Frontal cortex (tissue), 4 donors: ENCODE results near the gene CNOT10. TPM values are rescaled to one million over a fixed set of nuclear protein-coding genes. Genes with fewer than 3 reads are reported as not detected.

Experiments
- DNase-seq, 2 donors: peaks; one replicate each; pipeline ENCODE4 v3.0.0; 2012; ENCODE audit warnings: low spot score in 2 of 2
- FAIRE-seq: peaks from 2 replicates; lab custom pipeline; 2012; peaks lifted over from hg19 to GRCh38; lab: Jason Lieb, UNC
- total RNA-seq: library from RNA; depleted of rRNA; stranded (reverse); fragments of >200 nt; gene quantifications from one replicate; pipeline ENCODE4 v1.2.3, GENCODE V29; 2014
- donor health status: control.
- donor health status: control.
- donor health status: control.

CNOT10 gene
- total RNA-seq, 1 donor from 2014 or later = 47.7 TPM

GRCh38 chr3:32684029-32684799 is 774 bp upstream of the CNOT10 start:
- FAIRE-seq = no peak
- no peak for DNase-seq

- FAIRE-seq (no peak), DNase-seq (no peak)
These were observed 676 bp downstream of the CNOT10 start for GRCh38 chr3:32685543-32686185.

GRCh38 chr3:32686713-32687112 is 1.7 kb downstream of the CNOT10 start:
- DNase-seq (no peak), FAIRE-seq (no peak)

DNA sequence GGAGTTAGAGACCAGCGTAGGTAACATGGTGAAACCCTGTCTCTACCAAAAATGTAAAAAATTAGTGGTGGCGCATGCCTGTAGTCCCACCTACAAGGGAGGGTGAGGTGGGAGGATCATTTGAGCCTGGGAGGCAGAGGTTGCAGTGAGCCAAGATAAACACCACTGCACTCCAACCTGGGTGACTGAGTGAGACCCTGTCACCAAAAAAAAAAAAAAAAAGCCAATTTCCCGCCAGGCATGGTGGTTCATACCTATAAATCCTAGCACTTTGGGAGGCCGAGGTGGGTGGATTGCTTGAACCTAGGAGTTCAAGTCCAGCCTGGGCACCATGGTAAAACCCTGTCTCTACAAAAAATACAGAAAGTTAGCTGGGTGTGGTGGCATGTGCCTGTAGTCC is 6.9 kb downstream of the CNOT10 start:
- DNase-seq (no peak), FAIRE-seq (no peak)

DNA sequence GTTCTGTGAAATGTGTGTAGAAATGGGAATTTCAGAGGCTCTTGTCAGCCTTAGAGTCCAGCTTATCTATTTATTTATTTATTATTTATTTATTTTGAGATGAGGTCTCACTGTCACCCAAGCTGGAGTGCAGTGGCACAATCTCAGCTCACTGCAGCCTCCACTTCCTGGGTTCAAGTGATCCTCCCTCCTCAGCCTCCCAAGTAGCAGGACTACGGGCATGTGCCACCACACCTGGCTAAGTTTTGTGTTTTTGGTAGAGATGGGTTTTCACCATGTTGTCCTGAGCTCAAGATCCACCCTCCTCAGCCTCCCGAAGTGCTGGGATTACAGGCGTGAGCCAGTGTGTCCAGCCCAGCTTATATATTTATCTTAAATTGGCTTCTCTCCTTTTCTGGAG is 11.5 kb downstream of the CNOT10 start:
- FAIRE-seq (no peak), DNase-seq (no peak)

DNA sequence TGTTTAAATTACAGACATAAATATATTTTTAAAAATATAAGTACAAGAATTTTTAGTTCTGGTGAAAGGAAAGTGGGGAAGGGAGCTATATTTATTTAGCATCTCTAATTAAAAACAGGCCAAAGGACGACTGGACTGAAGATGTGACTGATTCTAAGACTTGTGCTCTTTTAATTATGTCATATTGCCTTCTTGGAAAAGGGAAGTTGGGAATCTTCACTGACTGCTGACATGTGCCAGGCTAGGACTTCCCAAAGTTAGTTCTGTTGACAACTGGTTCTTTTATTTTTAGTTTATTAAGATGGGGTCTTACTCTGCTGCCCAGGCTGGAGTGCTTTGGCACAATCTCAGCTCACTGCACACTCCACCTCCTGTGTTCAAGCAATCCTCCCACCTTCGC is 13.5 kb downstream of the CNOT10 start:
- DNase-seq = no peak
- FAIRE-seq = no peak

DNA sequence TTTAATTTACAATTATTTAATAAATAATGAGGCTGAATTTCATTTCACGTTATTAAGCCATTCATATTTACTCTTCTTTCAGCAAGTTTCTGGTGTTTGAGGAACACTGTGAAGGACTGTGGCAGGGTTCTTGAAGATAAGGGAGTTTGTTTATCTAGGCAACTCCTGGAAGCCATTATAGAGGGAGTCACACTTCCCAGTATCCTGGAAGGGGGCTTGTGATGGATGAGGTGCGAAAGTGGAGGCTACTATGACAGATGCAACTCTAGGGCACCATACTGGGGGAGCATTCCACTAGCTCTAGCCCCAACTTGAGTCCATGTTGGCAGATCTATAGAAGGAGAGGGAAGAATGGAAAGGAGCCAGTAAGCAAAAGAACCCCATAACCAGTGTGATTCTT is 14.4 kb downstream of the CNOT10 start:
- no peak for DNase-seq
- FAIRE-seq = no peak

GRCh38 chr3:32700244-32700643 is 15.3 kb downstream of the CNOT10 start:
- no peak for DNase-seq
- FAIRE-seq = no peak

DNA sequence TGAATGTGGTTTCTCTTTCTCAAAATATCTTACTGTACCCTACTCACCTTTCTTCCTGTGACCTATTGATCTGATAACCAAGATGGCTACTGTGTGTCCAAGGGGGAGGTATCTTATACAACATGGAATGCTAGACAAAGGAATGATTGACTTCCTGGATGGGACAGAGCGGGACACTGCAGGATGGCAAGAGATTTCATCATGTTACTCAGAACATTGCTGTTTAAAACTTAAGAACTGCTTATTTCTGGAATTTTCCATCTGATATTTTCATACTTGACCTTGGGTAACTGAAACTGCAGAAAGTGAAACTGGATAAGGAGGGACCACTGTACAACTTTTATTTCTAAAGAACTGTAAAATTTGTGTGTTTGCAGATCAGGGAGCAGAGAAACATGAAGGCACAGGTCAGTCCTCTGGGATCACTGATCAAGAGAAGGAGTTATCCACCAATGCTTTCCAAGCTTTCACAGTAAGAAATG is 18.5 kb downstream of the CNOT10 start:
- DNase-seq = no peak
- FAIRE-seq = no peak

GRCh38 chr3:32705232-32705631 is 20.2 kb downstream of the CNOT10 start:
- DNase-seq (no peak), FAIRE-seq (no peak)

GRCh38 chr3:32706348-32707025 is 21.5 kb downstream of the CNOT10 start:
- FAIRE-seq (no peak), DNase-seq (no peak)

GRCh38 chr3:32707026-32707370 is 22.0 kb downstream of the CNOT10 start:
- DNase-seq (no peak), FAIRE-seq (no peak)

GRCh38 chr3:32708672-32709283 is 23.8 kb downstream of the CNOT10 start:
- FAIRE-seq (no peak), DNase-seq (no peak)

DNA sequence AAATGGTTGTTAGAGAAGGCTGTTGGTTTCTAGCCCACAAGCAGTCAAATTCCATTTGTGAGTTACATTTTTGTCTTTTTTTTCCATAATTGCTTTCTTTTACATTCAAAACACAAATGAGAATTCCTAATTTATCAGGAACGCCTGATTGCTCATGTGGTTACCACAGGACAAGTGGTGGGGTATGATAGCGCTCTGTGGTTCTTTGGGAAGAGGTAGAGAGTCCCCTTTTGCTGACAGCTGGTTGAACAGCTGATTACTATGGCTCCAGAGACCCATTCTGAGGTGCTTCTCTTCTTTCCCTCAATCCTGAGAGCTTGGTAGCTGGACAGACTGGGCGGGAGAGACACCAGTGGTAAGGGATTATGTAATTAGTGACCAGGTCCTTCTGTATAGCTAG is 24.4 kb downstream of the CNOT10 start:
- DNase-seq = no peak
- no peak for FAIRE-seq

DNA sequence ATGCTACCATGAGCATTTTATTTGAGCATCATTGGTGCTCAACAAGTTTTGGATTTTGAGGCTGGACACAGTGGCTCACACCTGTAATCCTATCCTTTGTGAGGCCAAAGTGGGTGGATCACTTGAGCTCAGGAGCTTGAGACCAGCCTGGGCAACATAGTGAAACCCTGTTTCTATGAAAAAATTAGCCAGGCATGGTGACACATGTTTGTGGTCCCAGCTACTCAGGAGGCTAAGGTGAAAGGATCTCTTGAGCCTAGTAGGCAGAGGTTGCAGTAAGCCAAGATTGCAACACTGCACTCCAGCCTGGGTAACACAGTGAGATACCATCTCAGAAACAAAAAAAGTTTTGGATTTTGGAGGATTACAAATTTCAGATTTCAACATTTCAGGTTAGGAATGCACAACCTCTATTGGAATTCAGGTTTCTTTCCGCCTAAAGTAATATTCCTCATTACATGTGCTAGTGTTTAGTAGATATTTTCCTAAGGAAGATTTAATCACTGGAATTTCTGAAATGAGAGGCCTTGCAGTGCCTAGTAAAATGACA is 27.6 kb downstream of the CNOT10 start:
- FAIRE-seq (no peak), DNase-seq (no peak)

DNA sequence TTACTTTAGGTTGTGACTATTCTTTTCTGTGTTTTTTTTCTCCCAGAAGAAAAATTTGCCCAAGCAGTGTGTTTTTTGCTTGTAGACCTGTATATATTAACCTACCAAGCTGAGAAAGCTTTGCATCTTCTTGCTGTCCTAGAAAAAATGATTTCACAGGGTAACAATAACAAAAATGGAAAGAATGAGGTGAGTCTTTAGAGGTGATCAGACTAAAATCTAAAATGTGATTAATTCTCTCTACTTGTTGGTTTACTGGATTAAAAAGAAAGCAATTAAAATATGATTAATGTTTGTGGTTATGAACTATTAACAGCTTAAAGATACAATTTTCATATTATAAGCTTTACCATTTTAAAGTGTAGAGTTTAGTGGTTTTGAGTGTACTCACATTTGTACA is 28.2 kb downstream of the CNOT10 start:
- FAIRE-seq (no peak), DNase-seq (no peak)

- FAIRE-seq = no peak
These were observed 34.3 kb downstream of the CNOT10 start for GRCh38 chr3:32719335-32719734.

GRCh38 chr3:32719931-32720330 is 34.9 kb downstream of the CNOT10 start:
- FAIRE-seq = no peak

More at GRCh38 chr3:32719335-32719734, 34.3 kb downstream of the CNOT10 start:
- DNase-seq = no peak

DNA sequence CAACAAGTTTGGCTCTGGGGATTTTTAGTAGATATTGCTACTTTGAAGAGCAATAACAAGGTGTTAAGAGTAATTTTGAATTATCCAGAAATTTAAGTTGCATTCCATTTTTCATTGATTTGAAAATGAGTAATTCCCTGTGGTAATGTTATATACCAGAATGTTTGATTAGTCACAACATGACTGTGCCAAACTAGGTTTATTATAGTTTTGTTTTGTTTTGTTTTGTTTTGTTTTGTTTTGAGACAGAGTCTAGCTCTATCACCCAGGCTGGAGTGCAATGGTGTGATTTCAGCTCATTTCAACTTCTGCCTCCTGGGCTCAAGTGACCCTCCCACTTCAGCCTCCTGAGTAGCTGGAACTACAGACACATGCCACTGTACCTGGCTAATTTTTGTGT is 40.7 kb downstream of the CNOT10 start:
- DNase-seq = no peak
- FAIRE-seq = no peak

More at GRCh38 chr3:32719931-32720330, 34.9 kb downstream of the CNOT10 start:
- DNase-seq = no peak

DNA sequence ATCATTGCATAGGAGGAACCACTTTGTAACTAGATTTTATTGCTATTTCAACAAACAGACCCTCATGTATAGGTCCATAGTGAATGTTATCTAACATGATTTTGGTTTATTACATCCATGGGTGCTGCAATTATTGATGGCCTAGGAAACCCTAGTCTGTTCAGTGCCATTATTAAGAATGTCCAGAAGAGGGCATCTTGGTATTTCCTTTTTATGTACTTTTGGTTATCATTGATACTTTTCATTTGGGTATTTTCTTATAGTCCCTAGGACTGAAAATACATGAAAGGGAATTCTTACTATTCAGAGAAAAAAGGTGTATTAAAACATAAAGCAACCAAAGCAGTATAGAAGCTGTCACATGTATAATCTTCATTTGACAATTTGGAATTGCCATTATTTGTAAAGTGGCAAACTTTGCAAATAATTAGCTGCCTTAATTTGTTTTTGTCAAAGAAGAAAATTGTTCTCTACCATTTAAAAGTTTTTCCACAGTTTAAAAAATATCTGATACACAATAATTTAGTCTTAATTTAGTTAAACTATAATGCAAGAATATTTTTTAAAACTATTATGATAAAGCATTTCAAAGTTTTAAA is 48.7 kb downstream of the CNOT10 start:
- FAIRE-seq = peak; percentile 76
- peak; percentile 7 to 22 for DNase-seq
